H1 (cell line): ENCODE measurements around the gene UBE2O. TPM values are rescaled to one million over a fixed set of nuclear protein-coding genes. Genes with fewer than 3 reads are reported as not detected.

Experiments used
- BRCA1 ChIP-seq: IDR thresholded peaks from 2 replicates; pipeline ENCODE4 v1.6.1; 2012; ENCODE audit warnings: low read depth, low read length, improper control_type of control experiment
- GTF2F1 ChIP-seq: IDR thresholded peaks from 2 replicates; pipeline ENCODE4 v1.6.1; 2012; ENCODE audit warnings: low read depth, low read length, improper control_type of control experiment, borderline replicate concordance
- JUN ChIP-seq: IDR thresholded peaks from 2 replicates; pipeline ENCODE4 v1.6.1; 2011; ENCODE audit warnings: low read depth, mild to moderate bottlenecking, improper control_type of control experiment, low read length
- KDM4A ChIP-seq: IDR thresholded peaks from one replicate; pipeline ENCODE4 v1.7.1; 2012; ENCODE audit warnings: low read depth, mild to moderate bottlenecking, moderate library complexity, low read length, inconsistent platforms; ENCODE audit not compliant: severe bottlenecking
- NANOG ChIP-seq: IDR thresholded peaks from 2 replicates; pipeline ENCODE4 v1.6.1; 2011; ENCODE audit warnings: low read length, low read depth, mild to moderate bottlenecking, inconsistent platforms; ENCODE audit not compliant: insufficient read depth, poor library complexity, severe bottlenecking
- POLR2AphosphoS5 ChIP-seq: IDR thresholded peaks from 2 replicates; pipeline ENCODE4 v1.6.1; 2011; ENCODE audit warnings: low read depth, low read length
- POU5F1 ChIP-seq: IDR thresholded peaks from 2 replicates; pipeline ENCODE4 v1.6.1; 2011; ENCODE audit warnings: low read depth, mild to moderate bottlenecking, low read length, moderate library complexity
- SRF ChIP-seq: IDR thresholded peaks from 2 replicates; pipeline ENCODE4 v1.6.1; 2011; ENCODE audit warnings: mild to moderate bottlenecking, low read depth, low read length, moderate library complexity
- YY1 ChIP-seq: IDR thresholded peaks from 2 replicates; pipeline ENCODE4 v1.6.1; 2011; ENCODE audit warnings: low read depth, mild to moderate bottlenecking, low read length
- ZNF274 ChIP-seq: IDR thresholded peaks from 2 replicates; pipeline ENCODE4 v1.7.0; 2012; ENCODE audit warnings: low read length, borderline replicate concordance; ENCODE audit errors: extremely low read depth
- polyA plus RNA-seq, 7 experiments: library from polyadenylated mRNA; depleted of rRNA in 3 of 7; stranded (reverse) in 5 of 7; unstranded in 2 of 7; fragments of >200 nt in 5 of 7; fragments of 200-250 nt in 2 of 7; gene quantifications; 1 replicate in 5 of 7; 2 replicates in 1 of 7; 4 replicates in 1 of 7; pipeline versions ENCODE4 v1.2.1 to v1.2.3, GENCODE V29; 2011 to 2013; ENCODE audit warnings: missing spikeins in 2 of 7, mixed read lengths in 2 of 7
- total RNA-seq: library from RNA; stranded (reverse); fragmentation: NEBNext Ultra II Directional; extraction: Animal tissue kit (Norgen Biotek cat#: 25700); gene quantifications from 2 replicates; pipeline ENCODE4 v1.2.1, GENCODE V29; 2021
- TF ChIP-seq, protein P1 (sequence below): fragments of 300-600 bp; sonication (generic); IDR thresholded peaks from 2 replicates; pipeline ENCODE4 v1.7.1; 2012; ENCODE audit warnings: low read length, moderate library complexity, mild to moderate bottlenecking, inconsistent platforms; ENCODE audit not compliant: insufficient replicate concordance

Gene UBE2O
- total and polyA plus RNA-seq, 2 of the 8 experiments (the other 6 are each of a cell fraction or from before 2014, with no cell fraction given) = 24.4 to 63.0 TPM

- TF ChIP-seq SRF (no peak), POLR2AphosphoS5 (no peak), YY1 (no peak), POU5F1 (no peak), BRCA1 (no peak), KDM4A (no peak), NANOG (no peak), JUN (no peak), GTF2F1 (no peak), ZNF274 (no peak)
- TF ChIP-seq, protein P1, sequence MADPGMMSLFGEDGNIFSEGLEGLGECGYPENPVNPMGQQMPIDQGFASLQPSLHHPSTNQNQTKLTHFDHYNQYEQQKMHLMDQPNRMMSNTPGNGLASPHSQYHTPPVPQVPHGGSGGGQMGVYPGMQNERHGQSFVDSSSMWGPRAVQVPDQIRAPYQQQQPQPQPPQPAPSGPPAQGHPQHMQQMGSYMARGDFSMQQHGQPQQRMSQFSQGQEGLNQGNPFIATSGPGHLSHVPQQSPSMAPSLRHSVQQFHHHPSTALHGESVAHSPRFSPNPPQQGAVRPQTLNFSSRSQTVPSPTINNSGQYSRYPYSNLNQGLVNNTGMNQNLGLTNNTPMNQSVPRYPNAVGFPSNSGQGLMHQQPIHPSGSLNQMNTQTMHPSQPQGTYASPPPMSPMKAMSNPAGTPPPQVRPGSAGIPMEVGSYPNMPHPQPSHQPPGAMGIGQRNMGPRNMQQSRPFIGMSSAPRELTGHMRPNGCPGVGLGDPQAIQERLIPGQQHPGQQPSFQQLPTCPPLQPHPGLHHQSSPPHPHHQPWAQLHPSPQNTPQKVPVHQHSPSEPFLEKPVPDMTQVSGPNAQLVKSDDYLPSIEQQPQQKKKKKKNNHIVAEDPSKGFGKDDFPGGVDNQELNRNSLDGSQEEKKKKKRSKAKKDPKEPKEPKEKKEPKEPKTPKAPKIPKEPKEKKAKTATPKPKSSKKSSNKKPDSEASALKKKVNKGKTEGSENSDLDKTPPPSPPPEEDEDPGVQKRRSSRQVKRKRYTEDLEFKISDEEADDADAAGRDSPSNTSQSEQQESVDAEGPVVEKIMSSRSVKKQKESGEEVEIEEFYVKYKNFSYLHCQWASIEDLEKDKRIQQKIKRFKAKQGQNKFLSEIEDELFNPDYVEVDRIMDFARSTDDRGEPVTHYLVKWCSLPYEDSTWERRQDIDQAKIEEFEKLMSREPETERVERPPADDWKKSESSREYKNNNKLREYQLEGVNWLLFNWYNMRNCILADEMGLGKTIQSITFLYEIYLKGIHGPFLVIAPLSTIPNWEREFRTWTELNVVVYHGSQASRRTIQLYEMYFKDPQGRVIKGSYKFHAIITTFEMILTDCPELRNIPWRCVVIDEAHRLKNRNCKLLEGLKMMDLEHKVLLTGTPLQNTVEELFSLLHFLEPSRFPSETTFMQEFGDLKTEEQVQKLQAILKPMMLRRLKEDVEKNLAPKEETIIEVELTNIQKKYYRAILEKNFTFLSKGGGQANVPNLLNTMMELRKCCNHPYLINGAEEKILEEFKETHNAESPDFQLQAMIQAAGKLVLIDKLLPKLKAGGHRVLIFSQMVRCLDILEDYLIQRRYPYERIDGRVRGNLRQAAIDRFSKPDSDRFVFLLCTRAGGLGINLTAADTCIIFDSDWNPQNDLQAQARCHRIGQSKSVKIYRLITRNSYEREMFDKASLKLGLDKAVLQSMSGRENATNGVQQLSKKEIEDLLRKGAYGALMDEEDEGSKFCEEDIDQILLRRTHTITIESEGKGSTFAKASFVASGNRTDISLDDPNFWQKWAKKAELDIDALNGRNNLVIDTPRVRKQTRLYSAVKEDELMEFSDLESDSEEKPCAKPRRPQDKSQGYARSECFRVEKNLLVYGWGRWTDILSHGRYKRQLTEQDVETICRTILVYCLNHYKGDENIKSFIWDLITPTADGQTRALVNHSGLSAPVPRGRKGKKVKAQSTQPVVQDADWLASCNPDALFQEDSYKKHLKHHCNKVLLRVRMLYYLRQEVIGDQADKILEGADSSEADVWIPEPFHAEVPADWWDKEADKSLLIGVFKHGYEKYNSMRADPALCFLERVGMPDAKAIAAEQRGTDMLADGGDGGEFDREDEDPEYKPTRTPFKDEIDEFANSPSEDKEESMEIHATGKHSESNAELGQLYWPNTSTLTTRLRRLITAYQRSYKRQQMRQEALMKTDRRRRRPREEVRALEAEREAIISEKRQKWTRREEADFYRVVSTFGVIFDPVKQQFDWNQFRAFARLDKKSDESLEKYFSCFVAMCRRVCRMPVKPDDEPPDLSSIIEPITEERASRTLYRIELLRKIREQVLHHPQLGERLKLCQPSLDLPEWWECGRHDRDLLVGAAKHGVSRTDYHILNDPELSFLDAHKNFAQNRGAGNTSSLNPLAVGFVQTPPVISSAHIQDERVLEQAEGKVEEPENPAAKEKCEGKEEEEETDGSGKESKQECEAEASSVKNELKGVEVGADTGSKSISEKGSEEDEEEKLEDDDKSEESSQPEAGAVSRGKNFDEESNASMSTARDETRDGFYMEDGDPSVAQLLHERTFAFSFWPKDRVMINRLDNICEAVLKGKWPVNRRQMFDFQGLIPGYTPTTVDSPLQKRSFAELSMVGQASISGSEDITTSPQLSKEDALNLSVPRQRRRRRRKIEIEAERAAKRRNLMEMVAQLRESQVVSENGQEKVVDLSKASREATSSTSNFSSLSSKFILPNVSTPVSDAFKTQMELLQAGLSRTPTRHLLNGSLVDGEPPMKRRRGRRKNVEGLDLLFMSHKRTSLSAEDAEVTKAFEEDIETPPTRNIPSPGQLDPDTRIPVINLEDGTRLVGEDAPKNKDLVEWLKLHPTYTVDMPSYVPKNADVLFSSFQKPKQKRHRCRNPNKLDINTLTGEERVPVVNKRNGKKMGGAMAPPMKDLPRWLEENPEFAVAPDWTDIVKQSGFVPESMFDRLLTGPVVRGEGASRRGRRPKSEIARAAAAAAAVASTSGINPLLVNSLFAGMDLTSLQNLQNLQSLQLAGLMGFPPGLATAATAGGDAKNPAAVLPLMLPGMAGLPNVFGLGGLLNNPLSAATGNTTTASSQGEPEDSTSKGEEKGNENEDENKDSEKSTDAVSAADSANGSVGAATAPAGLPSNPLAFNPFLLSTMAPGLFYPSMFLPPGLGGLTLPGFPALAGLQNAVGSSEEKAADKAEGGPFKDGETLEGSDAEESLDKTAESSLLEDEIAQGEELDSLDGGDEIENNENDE = no peak
These were observed 55.0 kb downstream of the UBE2O start (continued) for GRCh38 chr17:76397687-76398522.
